Measurements from ENCODE around the gene SERPINF2.

DNA sequence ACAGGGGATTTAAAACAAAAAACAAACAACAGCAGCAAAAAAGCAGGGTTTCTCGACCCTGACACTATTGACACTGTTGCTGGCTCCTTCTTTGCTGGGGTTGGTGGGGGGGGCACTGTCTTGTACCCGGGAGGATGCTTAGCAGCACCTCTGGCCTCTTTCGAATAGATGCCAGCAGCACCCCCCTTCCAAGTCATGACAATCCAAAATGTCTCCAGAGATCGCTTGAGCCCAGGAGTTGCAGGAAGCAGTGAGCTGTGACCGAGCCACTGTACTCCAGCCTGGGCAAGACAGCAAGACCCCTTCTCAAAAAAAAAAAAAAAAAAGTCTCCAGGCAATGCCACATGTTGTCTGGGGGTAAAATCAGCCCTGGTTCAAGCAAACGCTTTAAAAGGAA, 39.5 kb downstream of the SERPINF2 start:
- TF ChIP-seq, protein P1, sequence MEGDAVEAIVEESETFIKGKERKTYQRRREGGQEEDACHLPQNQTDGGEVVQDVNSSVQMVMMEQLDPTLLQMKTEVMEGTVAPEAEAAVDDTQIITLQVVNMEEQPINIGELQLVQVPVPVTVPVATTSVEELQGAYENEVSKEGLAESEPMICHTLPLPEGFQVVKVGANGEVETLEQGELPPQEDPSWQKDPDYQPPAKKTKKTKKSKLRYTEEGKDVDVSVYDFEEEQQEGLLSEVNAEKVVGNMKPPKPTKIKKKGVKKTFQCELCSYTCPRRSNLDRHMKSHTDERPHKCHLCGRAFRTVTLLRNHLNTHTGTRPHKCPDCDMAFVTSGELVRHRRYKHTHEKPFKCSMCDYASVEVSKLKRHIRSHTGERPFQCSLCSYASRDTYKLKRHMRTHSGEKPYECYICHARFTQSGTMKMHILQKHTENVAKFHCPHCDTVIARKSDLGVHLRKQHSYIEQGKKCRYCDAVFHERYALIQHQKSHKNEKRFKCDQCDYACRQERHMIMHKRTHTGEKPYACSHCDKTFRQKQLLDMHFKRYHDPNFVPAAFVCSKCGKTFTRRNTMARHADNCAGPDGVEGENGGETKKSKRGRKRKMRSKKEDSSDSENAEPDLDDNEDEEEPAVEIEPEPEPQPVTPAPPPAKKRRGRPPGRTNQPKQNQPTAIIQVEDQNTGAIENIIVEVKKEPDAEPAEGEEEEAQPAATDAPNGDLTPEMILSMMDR (IDR thresholded peaks at IDR 0.05) = no peak
- no peak for TF ChIP-seq POLR2AphosphoS5 (IDR thresholded peaks at IDR 0.05)

Data from breast epithelium (tissue), 3 donors.